Activated T-helper 17 cell treated with anti-CD3 and anti-CD28 coated beads, Interleukin-2, amount 50 U/mL, for 72 hours (primary cell): ENCODE measurements around the gene FLRT3. TPM values are rescaled to one million over a fixed set of nuclear protein-coding genes. Genes with fewer than 3 reads are reported as not detected.

Experiments used
- ATAC-seq: fragments of 150-1000 bp; cut with Tn5 transposase; replicated peaks from 2 replicates; pipeline ENCODE4 v1.10.0; 2021; ENCODE audit warnings: mild to moderate bottlenecking, moderate library complexity
- H3K27ac Mint-ChIP-seq: one replicate; pipeline ENCODE4 v1.8.0; 2022; ENCODE audit warnings: mixed read lengths
- H3K27me3 Mint-ChIP-seq: one replicate; pipeline ENCODE4 v1.8.0; 2022; ENCODE audit warnings: mixed read lengths
- H3K36me3 Mint-ChIP-seq: one replicate; pipeline ENCODE4 v1.8.0; 2022; ENCODE audit warnings: low read depth, mild to moderate bottlenecking, mixed read lengths
- H3K4me1 Mint-ChIP-seq: one replicate; pipeline ENCODE4 v1.8.0; 2022; ENCODE audit warnings: mixed read lengths
- H3K4me3 Mint-ChIP-seq: one replicate; pipeline ENCODE4 v1.8.0; 2022; ENCODE audit warnings: mild to moderate bottlenecking, mixed read lengths
- H3K9me3 Mint-ChIP-seq: one replicate; pipeline ENCODE4 v1.8.0; 2022; ENCODE audit warnings: mixed read lengths
- total RNA-seq, 2 donors: library from RNA; stranded (reverse); gene quantifications; one replicate each; pipeline ENCODE4 v1.2.3, GENCODE V29; 2022

The FLRT3 gene
- total RNA-seq = not detected

- H3K4me3 Mint-ChIP-seq = no peak within 1 kb of the TSS
- H3K36me3 Mint-ChIP-seq = no peaks in the 10 kb centered on the region
- no peak for ATAC-seq
- no peaks in the 10 kb centered on the region for H3K4me1 Mint-ChIP-seq
- no peaks in the 10 kb centered on the region for H3K27me3 Mint-ChIP-seq
- no peak within 1 kb of the TSS for H3K27ac Mint-ChIP-seq
- peaks cover 7% of the 10 kb centered on the region for H3K9me3 Mint-ChIP-seq
Observed at GRCh38 chr20:14337400-14338171, at the start of gene FLRT3. Gene FLRT3 (minus strand): TSS chr20:14337612. CDS start chr20:14327506, 10,106 bp downstream.

GRCh38 chr20:14386726-14387125, 49.3 kb upstream of the FLRT3 start:
- Mint-ChIP-seq H3K9me3 (peaks cover 10% of the 10 kb centered on the region), H3K27me3 (no peaks in the 10 kb centered on the region), H3K4me3 (no peak overlapping the region), H3K4me1 (no peaks in the 10 kb centered on the region), H3K36me3 (no peaks in the 10 kb centered on the region), H3K27ac (no peak overlapping the region)
- no peak for ATAC-seq

- H3K27me3 Mint-ChIP-seq = no peaks in the 10 kb centered on the region
- no peak for ATAC-seq
- H3K27ac Mint-ChIP-seq = no peak overlapping the region
- H3K4me1 Mint-ChIP-seq = no peaks in the 10 kb centered on the region
- peaks cover 15% of the 10 kb centered on the region for H3K9me3 Mint-ChIP-seq
- H3K4me3 Mint-ChIP-seq = no peak overlapping the region
- no peaks in the 10 kb centered on the region for H3K36me3 Mint-ChIP-seq
Observed at GRCh38 chr20:14385176-14385740, 47.8 kb upstream of the FLRT3 start.

GRCh38 chr20:14384416-14385175, 47.2 kb upstream of the FLRT3 start:
- no peak overlapping the region for H3K4me3 Mint-ChIP-seq
- no peak for ATAC-seq
- H3K27ac Mint-ChIP-seq = no peak overlapping the region
- H3K36me3 Mint-ChIP-seq = no peaks in the 10 kb centered on the region
- no peaks in the 10 kb centered on the region for H3K4me1 Mint-ChIP-seq
- peaks cover 15% of the 10 kb centered on the region for H3K9me3 Mint-ChIP-seq
- no peaks in the 10 kb centered on the region for H3K27me3 Mint-ChIP-seq

GRCh38 chr20:14383335-14383734, 45.9 kb upstream of the FLRT3 start:
- Mint-ChIP-seq H3K36me3 (no peaks in the 10 kb centered on the region), H3K4me3 (no peak overlapping the region), H3K9me3 (peaks cover 15% of the 10 kb centered on the region), H3K27ac (no peak overlapping the region), H3K27me3 (no peaks in the 10 kb centered on the region), H3K4me1 (no peaks in the 10 kb centered on the region)
- ATAC-seq = no peak

- no peak for ATAC-seq
Observed at GRCh38 chr20:14378326-14378725, 40.9 kb upstream of the FLRT3 start.

GRCh38 chr20:14375416-14375985, 38.1 kb upstream of the FLRT3 start:
- no peaks in the 10 kb centered on the region for H3K27me3 Mint-ChIP-seq
- no peaks in the 10 kb centered on the region for H3K36me3 Mint-ChIP-seq
- no peak overlapping the region for H3K27ac Mint-ChIP-seq
- H3K9me3 Mint-ChIP-seq = peaks cover 12% of the 10 kb centered on the region
- H3K4me3 Mint-ChIP-seq = no peak overlapping the region
- H3K4me1 Mint-ChIP-seq = no peaks in the 10 kb centered on the region
- no peak for ATAC-seq

More at GRCh38 chr20:14378326-14378725, 40.9 kb upstream of the FLRT3 start:
- Mint-ChIP-seq H3K4me3 (no peak overlapping the region), H3K27me3 (no peaks in the 10 kb centered on the region), H3K9me3 (peaks cover 13% of the 10 kb centered on the region), H3K27ac (no peak overlapping the region), H3K36me3 (no peaks in the 10 kb centered on the region), H3K4me1 (no peaks in the 10 kb centered on the region)

GRCh38 chr20:14374196-14374595, 36.8 kb upstream of the FLRT3 start:
- peaks cover 12% of the 10 kb centered on the region for H3K9me3 Mint-ChIP-seq
- no peaks in the 10 kb centered on the region for H3K36me3 Mint-ChIP-seq
- H3K27me3 Mint-ChIP-seq = no peaks in the 10 kb centered on the region
- H3K4me1 Mint-ChIP-seq = no peaks in the 10 kb centered on the region
- no peak overlapping the region for H3K27ac Mint-ChIP-seq
- ATAC-seq = no peak
- no peak overlapping the region for H3K4me3 Mint-ChIP-seq

- H3K4me1 Mint-ChIP-seq = no peaks in the 10 kb centered on the region
- H3K9me3 Mint-ChIP-seq = peaks cover 10% of the 10 kb centered on the region
- no peak for ATAC-seq
- no peaks in the 10 kb centered on the region for H3K36me3 Mint-ChIP-seq
- no peaks in the 10 kb centered on the region for H3K27me3 Mint-ChIP-seq
- H3K27ac Mint-ChIP-seq = no peak overlapping the region
- no peak overlapping the region for H3K4me3 Mint-ChIP-seq
Observed at GRCh38 chr20:14361509-14362345, 24.3 kb upstream of the FLRT3 start.

GRCh38 chr20:14360416-14360815, 23.0 kb upstream of the FLRT3 start:
- Mint-ChIP-seq H3K27ac (no peak overlapping the region), H3K4me3 (no peak overlapping the region), H3K36me3 (no peaks in the 10 kb centered on the region), H3K27me3 (no peaks in the 10 kb centered on the region), H3K4me1 (no peaks in the 10 kb centered on the region), H3K9me3 (peaks cover 10% of the 10 kb centered on the region)
- ATAC-seq = no peak

GRCh38 chr20:14355791-14356190, 18.4 kb upstream of the FLRT3 start:
- H3K9me3 Mint-ChIP-seq = peaks cover 12% of the 10 kb centered on the region
- H3K4me1 Mint-ChIP-seq = no peaks in the 10 kb centered on the region
- no peak for ATAC-seq
- H3K27ac Mint-ChIP-seq = no peak overlapping the region
- H3K36me3 Mint-ChIP-seq = no peaks in the 10 kb centered on the region
- H3K4me3 Mint-ChIP-seq = no peak overlapping the region
- no peaks in the 10 kb centered on the region for H3K27me3 Mint-ChIP-seq

GRCh38 chr20:14344746-14345145, 7.3 kb upstream of the FLRT3 start:
- no peak for ATAC-seq
- H3K36me3 Mint-ChIP-seq = no peaks in the 10 kb centered on the region
- no peak overlapping the region for H3K4me3 Mint-ChIP-seq
- no peaks in the 10 kb centered on the region for H3K27me3 Mint-ChIP-seq
- H3K27ac Mint-ChIP-seq = no peak overlapping the region
- no peaks in the 10 kb centered on the region for H3K4me1 Mint-ChIP-seq
- H3K9me3 Mint-ChIP-seq = peaks cover 17% of the 10 kb centered on the region

- Mint-ChIP-seq H3K36me3 (no peaks in the 10 kb centered on the region), H3K4me1 (no peaks in the 10 kb centered on the region), H3K4me3 (no peak overlapping the region), H3K27me3 (no peaks in the 10 kb centered on the region), H3K9me3 (peaks cover 17% of the 10 kb centered on the region), H3K27ac (no peak overlapping the region)
- ATAC-seq = no peak
Observed at GRCh38 chr20:14343491-14344065, 6.2 kb upstream of the FLRT3 start.

- Mint-ChIP-seq H3K27ac (no peak overlapping the region), H3K36me3 (no peaks in the 10 kb centered on the region)
Observed at GRCh38 chr20:14342918-14343317, 5.5 kb upstream of the FLRT3 start.

More at GRCh38 chr20:14342918-14343317, 5.5 kb upstream of the FLRT3 start:
- H3K4me1 Mint-ChIP-seq = no peaks in the 10 kb centered on the region
- ATAC-seq = no peak
- no peaks in the 10 kb centered on the region for H3K27me3 Mint-ChIP-seq
- no peak overlapping the region for H3K4me3 Mint-ChIP-seq
- H3K9me3 Mint-ChIP-seq = peaks cover 17% of the 10 kb centered on the region
